IMR-90 (cell line): Measurements from ENCODE around the gene APPL2. TPM values are rescaled to one million over a fixed set of nuclear protein-coding genes. Genes with fewer than 3 reads are reported as not detected.

Source experiments
- ATAC-seq: fragments of 200-7000 bp; cut with Tn5 transposase; 2 replicates; pipeline ENCODE4 v1.9.1; 2020; ENCODE audit warnings: low read depth, mild to moderate bottlenecking, moderate library complexity
- BruUV-seq: library from RNA; stranded (reverse); fragments of 400-500 nt; replicated peaks from 2 replicates; lab custom pipeline; 2021; lab: Mats Ljungman, UMichigan
- CTCF ChIA-PET: fragments of 300-600 bp; formaldehyde crosslinking; extraction: SDS; loops from one replicate; lab custom pipeline; 2021; ENCODE audit warnings: antibody characterized with exemption; lab: Yijun Ruan, JAX
- POLR2A ChIA-PET: fragments of 300-600 bp; sonication (Branson Sonifier 250); formaldehyde crosslinking; loops from one replicate; lab custom pipeline; 2022; ENCODE audit warnings: antibody characterized with exemption; ENCODE audit not compliant: unreplicated experiment; lab: Charles Lee
- DNase-seq: peaks from one replicate; pipeline ENCODE4 v3.0.0; 2013
- H2AFZ ChIP-seq: replicated peaks from 2 replicates; pipeline ENCODE3; 2013; ENCODE audit warnings: low read length, mild to moderate bottlenecking; ENCODE audit not compliant: poor library complexity
- H2AK5ac ChIP-seq: 2 replicates; pipeline ENCODE4 v1.6.1; 2013; ENCODE audit warnings: low read depth, low read length, inconsistent platforms
- H2AK9ac ChIP-seq: replicated peaks from 2 replicates; pipeline ENCODE3; 2013; ENCODE audit warnings: mild to moderate bottlenecking, low read depth, low read length, moderate library complexity; ENCODE audit not compliant: poor library complexity
- H2BK120ac ChIP-seq: 2 replicates; pipeline ENCODE4 v1.6.1; 2013; ENCODE audit warnings: low read depth, low read length, inconsistent platforms
- H2BK15ac ChIP-seq: 3 replicates; pipeline ENCODE4 v1.6.1; 2013; ENCODE audit warnings: low read depth, low read length, inconsistent platforms
- H2BK20ac ChIP-seq: 2 replicates; pipeline ENCODE4 v1.6.1; 2013; ENCODE audit warnings: low read depth, mild to moderate bottlenecking, inconsistent platforms, low read length, moderate library complexity
- H2BK5ac ChIP-seq: 2 replicates; pipeline ENCODE4 v1.6.1; 2013; ENCODE audit warnings: mild to moderate bottlenecking, low read depth, low read length, inconsistent platforms; ENCODE audit not compliant: poor library complexity, severe bottlenecking
- H3K14ac ChIP-seq: replicated peaks from 2 replicates; pipeline ENCODE4 v1.6.1; 2013; ENCODE audit warnings: low read depth, low read length, inconsistent platforms
- H3K18ac ChIP-seq: 2 replicates; pipeline ENCODE4 v1.6.1; 2013; ENCODE audit warnings: low read depth, low read length, control low read depth
- H3K23ac ChIP-seq: 2 replicates; pipeline ENCODE4 v1.6.1; 2013; ENCODE audit warnings: low read depth, low read length, inconsistent platforms
- H3K27ac ChIP-seq: 2 replicates; pipeline ENCODE4 v1.5.1; 2013; ENCODE audit warnings: mild to moderate bottlenecking, control low read depth, low read length; ENCODE audit not compliant: insufficient read depth
- H3K27me3 ChIP-seq: 2 replicates; pipeline ENCODE4 v1.6.1; 2013; ENCODE audit warnings: low read length; ENCODE audit not compliant: control insufficient read depth, insufficient read depth
- H3K36me3 ChIP-seq: 2 replicates; pipeline ENCODE4 v1.6.1; 2013; ENCODE audit warnings: low read length, mixed read lengths; ENCODE audit not compliant: control insufficient read depth, insufficient read depth
- H3K4ac ChIP-seq: 2 replicates; pipeline ENCODE4 v1.6.1; 2013; ENCODE audit warnings: low read depth, low read length, inconsistent platforms
- H3K4me1 ChIP-seq: 2 replicates; pipeline ENCODE4 v1.6.1; 2013; ENCODE audit warnings: low read length, mixed read lengths; ENCODE audit not compliant: control insufficient read depth, insufficient read depth
- H3K4me2 ChIP-seq: 2 replicates; pipeline ENCODE4 v1.6.1; 2013; ENCODE audit warnings: low read depth, mild to moderate bottlenecking, control low read depth, low read length, moderate library complexity
- H3K4me3 ChIP-seq: 2 replicates; pipeline ENCODE4 v1.5.1; 2013; ENCODE audit warnings: low read depth, mild to moderate bottlenecking, control low read depth, low read length, moderate library complexity; ENCODE audit not compliant: insufficient read depth
- H3K56ac ChIP-seq: 2 replicates; pipeline ENCODE4 v1.6.1; 2013; ENCODE audit warnings: low read length, inconsistent platforms; ENCODE audit not compliant: insufficient read depth; ENCODE audit errors: extremely low read depth
- H3K79me1 ChIP-seq, 2 experiments: 2 replicates each; pipeline ENCODE4 v1.6.1; 2013; ENCODE audit warnings: low read length in 2 of 2, inconsistent platforms in 1 of 2, low read depth in 1 of 2
- H3K9ac ChIP-seq: 2 replicates; pipeline ENCODE4 v1.6.1; 2013; ENCODE audit warnings: low read depth, low read length, control low read depth
- H3K9me1 ChIP-seq: 2 replicates; pipeline ENCODE4 v1.6.1; 2013; ENCODE audit warnings: low read length, inconsistent platforms; ENCODE audit not compliant: insufficient read depth
- H3K9me3 ChIP-seq: 2 replicates; pipeline ENCODE4 v1.6.1; 2013; ENCODE audit warnings: low read length; ENCODE audit not compliant: control insufficient read depth, insufficient read depth
- H4K20me1 ChIP-seq: 2 replicates; pipeline ENCODE4 v1.6.1; 2013; ENCODE audit warnings: low read length, inconsistent platforms; ENCODE audit not compliant: insufficient read depth
- H4K5ac ChIP-seq: 2 replicates; pipeline ENCODE4 v1.6.1; 2013; ENCODE audit warnings: mild to moderate bottlenecking, low read depth, low read length, control low read depth
- H4K8ac ChIP-seq, 2 experiments: 2 replicates each; pipeline ENCODE4 v1.6.1; 2013; ENCODE audit warnings: low read depth in 2 of 2, low read length in 2 of 2, control low read depth in 1 of 2, inconsistent platforms in 1 of 2
- H4K91ac ChIP-seq: 2 replicates; pipeline ENCODE4 v1.6.1; 2013; ENCODE audit warnings: low read depth, low read length, inconsistent platforms; ENCODE audit not compliant: insufficient read depth
- MAFK ChIP-seq: IDR thresholded peaks from 2 replicates; pipeline ENCODE4 v1.6.1; 2012; ENCODE audit warnings: low read depth, low read length, improper control_type of control experiment
- RFX5 ChIP-seq: IDR thresholded peaks from 2 replicates; pipeline ENCODE4 v1.8.0; 2012; ENCODE audit warnings: low read depth, mild to moderate bottlenecking, low read length, moderate library complexity
- WGBS, 2 experiments: methylation state at CpG; one replicate each; pipeline versions ENCODE4 v1.1.5 to v1.1.7; 2013; ENCODE audit warnings: missing lambda C conversion rate in 2 of 2; ENCODE audit not compliant: insufficient read length in 1 of 2; ENCODE audit errors: extremely low coverage in 2 of 2; 5-methylcytosine and 5-hydroxymethylcytosine counted together
- dilution Hi-C: fragments of 300-500 bp; cut with HindIII; formaldehyde crosslinking; loops from one replicate; pipeline ENCODE4 v1.14.3; 2018; ENCODE audit warnings: low sequenced_read_pairs; ENCODE audit not compliant: unreplicated experiment
- in situ Hi-C: fragments of 300-500 bp; cut with MboI; formaldehyde crosslinking; loops from 3 replicates; pipeline ENCODE4 v1.14.3; 2019; ENCODE audit warnings: low sequenced_read_pairs, inconsistent platforms, mixed read lengths
- intact Hi-C: fragments of 100-400 bp; cut with micrococcal nuclease; formaldehyde crosslinking; loops from 2 replicates; pipeline ENCODE4 v1.10.0; 2022
- polyA plus RNA-seq, 3 experiments: library from polyadenylated mRNA; depleted of rRNA; stranded (reverse); fragments of >200 nt; gene quantifications; 2 replicates each; pipeline ENCODE4 v1.2.3, GENCODE V29; 2012; ENCODE audit warnings: low replicate concordance in 1 of 3
- total RNA-seq: library from RNA; depleted of rRNA; stranded (reverse); fragments of >200 nt; gene quantifications from 2 replicates; pipeline ENCODE4 v1.2.3, GENCODE V29; 2012

The APPL2 gene
- total and polyA plus RNA-seq, 2 of the 4 experiments (the other 2 are of a cell fraction) = 42.3 to 65.8 TPM

DNA sequence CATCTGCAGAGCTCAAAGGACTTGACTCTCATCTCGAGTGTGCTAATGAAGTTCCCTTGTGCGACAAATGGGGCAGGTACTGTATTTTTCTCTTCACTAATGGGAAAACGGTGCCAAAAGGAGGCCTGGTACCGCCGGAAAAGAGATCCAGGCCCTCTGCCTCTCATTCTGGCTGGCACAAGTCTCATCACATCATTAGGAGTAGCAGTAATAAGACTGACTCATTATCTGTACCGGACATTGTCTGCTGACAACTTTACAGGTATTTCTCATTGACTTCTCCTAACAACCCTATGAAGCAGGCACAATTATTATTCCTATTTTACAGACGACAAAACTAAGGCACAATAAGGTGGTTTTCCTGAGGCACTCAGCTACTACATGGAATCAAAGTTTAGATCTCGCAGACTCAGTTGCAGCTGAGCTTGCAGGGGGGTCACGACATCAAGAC, 668 bp downstream of the APPL2 start:
- no TSS peak for BruUV-seq
- Histone ChIP-seq H3K18ac (peak overlapping the region; percentile 46), H2AK9ac (peak overlapping the region; percentile 97), H2BK120ac (peak overlapping the region; percentile 66), H3K4ac (peak overlapping the region; percentile 82), H4K20me1 (peaks cover 9% of the 10 kb centered on the region; the same call in 1 of the 2 replicates), H2AK5ac (peak overlapping the region; percentile 89), H2BK15ac (peak overlapping the region; percentile 45; the same call in 2 of the 3 replicates), H4K5ac (peak overlapping the region; percentile 31), H3K23ac (peak overlapping the region; percentile 97), H3K27me3 (no peaks in the 10 kb centered on the region), H3K4me1 (peaks cover 11% of the 10 kb centered on the region), H3K27ac (peak overlapping the region; percentile 95), H3K56ac (peak overlapping the region; percentile 93), H3K4me3 (peak overlapping the region; percentile 93), H3K79me1 (peaks cover 10 to 41% of the 10 kb centered on the region in 2 experiments), H3K9ac (peak overlapping the region; percentile 89), H3K36me3 (no peaks in the 10 kb centered on the region), H2BK5ac (peak overlapping the region; percentile 94), H3K9me1 (peaks cover 16% of the 10 kb centered on the region), H3K14ac (peak overlapping the region; percentile 73), H3K4me2 (peak overlapping the region; percentile 97), H4K91ac (peak overlapping the region; percentile 81), H2AFZ (peak overlapping the region; percentile 93), H4K8ac (peak overlapping the region; percentile 42 to 86; a peak in 3 of 4 replicates), H3K9me3 (no peaks in the 10 kb centered on the region), H2BK20ac (peak overlapping the region; percentile 3; the same call in 1 of the 2 replicates)
- DNase-seq = peak; percentile 26
- POLR2A ChIA-PET = no interaction called here
- 3% methylated on average over 5 of the region's 9 CpGs; no CpG with 5 or more reads in 1 of the 2 experiments for WGBS, 2 experiments
- intact Hi-C loops = loop anchor here (1.0 to 2.0 kb wide), 3 partner anchors 21 to 147 kb away; no protein-coding TSS in a partner anchor
- in situ Hi-C loops = no loop called here
- TF ChIP-seq RFX5 (no peak), MAFK (0 out of 2 replicates have a peak, but pooled peaks have one; percentile 0)
- ATAC-seq = peak; percentile 1; the same call in 1 of the 2 replicates
- dilution Hi-C loops = no loop called here
- CTCF ChIA-PET = interaction anchor here (1.0 kb wide), 1 partner anchor 22 kb away, joined by 3 read pairs; no protein-coding TSS in a partner anchor
